ENCODE results near the gene DALRD3.

DALRD3 gene

GRCh38 chr3:49013738-49014660 is 4.4 kb downstream of the DALRD3 start (continued):
- no peak for TF ChIP-seq SP2 (tag by site-specific recombination; IDR thresholded peaks at IDR 0.05)
- TF ChIP-seq GLIS2 (tag by site-specific recombination; IDR thresholded peaks at IDR 0.05) = peak; percentile 26; the same call in 1 of the 2 replicates
- no peak for TF ChIP-seq KLF7 (tag by site-specific recombination; IDR thresholded peaks at IDR 0.05; ENCODE audit: borderline replicate concordance)

- no peaks in the 10 kb centered on the region for H3K4me1 ChIP-seq (ENCODE audit: control insufficient read depth, insufficient read depth, low read length)
- CTCF ChIA-PET = interaction anchor here (0.6 to 2.6 kb wide), 5 partner anchors 9 to 1953 kb away, joined by 3 to 12 read pairs (median 3); partner anchors contain the start of genes NDUFAF3 and P4HTM
- H3K9me3 ChIP-seq (ENCODE audit: control insufficient read depth, insufficient read depth, low read depth, low read length) = no peaks in the 10 kb centered on the region
- no peak overlapping the region for H3K4me3 ChIP-seq (ENCODE audit: low read depth, low read length)
- no peak for TF ChIP-seq BCL11A (tag by site-specific recombination; IDR thresholded peaks at IDR 0.05; ENCODE audit: low read depth)
- TF ChIP-seq KLF1 (tag by site-specific recombination; IDR thresholded peaks at IDR 0.05) = peak; percentile 27; the same call in 1 of the 2 replicates
- H3K27ac ChIP-seq (ENCODE audit: extremely low read depth, low read depth, low read length) = no peak overlapping the region
- H3K36me3 ChIP-seq (ENCODE audit: control insufficient read depth in 2 of 2, insufficient read depth in 1 of 2, low read length in 2 of 2) = peaks cover 3 to 66% of the 10 kb centered on the region in 2 experiments; a peak in 2 of 3 replicates
- POLR2A ChIA-PET = interaction anchor here (1.2 to 1.6 kb wide), 3 partner anchors 8 to 26 kb away, joined by 3 to 10 read pairs (median 8); no protein-coding TSS in a partner anchor
Measured at GRCh38 chr3:49013113-49013737, 5.2 kb downstream of the DALRD3 start.

GRCh38 chr3:49012441-49013017 is 5.9 kb downstream of the DALRD3 start:
- Histone ChIP-seq H3K27ac (ENCODE audit: extremely low read depth, low read depth, low read length) (no peak overlapping the region), H3K9me3 (ENCODE audit: control insufficient read depth, insufficient read depth, low read depth, low read length) (no peaks in the 10 kb centered on the region), H3K4me3 (ENCODE audit: low read depth, low read length) (no peak overlapping the region), H3K36me3 (ENCODE audit: control insufficient read depth in 2 of 2, insufficient read depth in 1 of 2, low read length in 2 of 2) (peaks cover 3 to 66% of the 10 kb centered on the region in 2 experiments; a peak in 2 of 3 replicates), H3K4me1 (ENCODE audit: control insufficient read depth, insufficient read depth, low read length) (no peaks in the 10 kb centered on the region)
- CTCF ChIA-PET = interaction anchor here (0.6 to 2.6 kb wide), 4 partner anchors 9 to 1952 kb away, joined by 3 to 12 read pairs (median 3); partner anchors contain the start of gene NDUFAF3
- POLR2A ChIA-PET = interaction anchor here (1.6 kb wide), 1 partner anchor 9 kb away, joined by 8 read pairs; no protein-coding TSS in a partner anchor
- 0 out of 2 replicates have a peak, but pooled peaks have one; percentile 24 for TF ChIP-seq OSR2 (tag by site-specific recombination; IDR thresholded peaks at IDR 0.05)
- no peak for TF ChIP-seq ZBTB17 (tag by site-specific recombination; IDR thresholded peaks at IDR 0.05)

GRCh38 chr3:49009396-49009795 is 9.0 kb downstream of the DALRD3 start:
- Histone ChIP-seq H3K27ac (ENCODE audit: extremely low read depth, low read depth, low read length) (no peak overlapping the region), H3K9me3 (ENCODE audit: control insufficient read depth, insufficient read depth, low read depth, low read length) (no peaks in the 10 kb centered on the region)
- TF ChIP-seq ZNF423 (tag by site-specific recombination; IDR thresholded peaks at IDR 0.05) (no peak), GLIS1 (tag by site-specific recombination; IDR thresholded peaks at IDR 0.05) (peak; percentile 32; the same call in 1 of the 2 replicates), ZNF169 (tag by site-specific recombination; IDR thresholded peaks at IDR 0.05) (no peak), ZNF645 (tag by site-specific recombination; IDR thresholded peaks at IDR 0.05) (no peak), ZNF114 (tag by site-specific recombination; IDR thresholded peaks at IDR 0.05) (no peak), ZNF18 (tag by site-specific recombination; IDR thresholded peaks at IDR 0.05) (no peak), ZNF747 (tag by site-specific recombination; IDR thresholded peaks at IDR 0.05) (no peak), ZNF266 (tag by site-specific recombination; IDR thresholded peaks at IDR 0.05; ENCODE audit: low read depth) (no peak), GLIS2 (tag by site-specific recombination; IDR thresholded peaks at IDR 0.05) (no peak), ZBTB20 (tag by site-specific recombination; IDR thresholded peaks at IDR 0.05) (no peak), ZIC2 (tag by site-specific recombination; IDR thresholded peaks at IDR 0.05) (peak; percentile 32), ZNF146 (tag by site-specific recombination; IDR thresholded peaks at IDR 0.05) (no peak), ZXDB (tag by site-specific recombination; IDR thresholded peaks at IDR 0.05) (no peak)

More at GRCh38 chr3:49009396-49009795, 9.0 kb downstream of the DALRD3 start:
- ChIA-PET POLR2A (interaction anchor here (3.1 to 3.8 kb wide), 2 partner anchors 11 to 22 kb away, joined by 21 to 141 read pairs; partner anchors contain the start of genes DALRD3 and NDUFAF3), CTCF (interaction anchor here (1.2 to 3.8 kb wide), 3 partner anchors 8 to 22 kb away, joined by 3 to 20 read pairs (median 5); partner anchors contain the start of gene P4HTM)
- Histone ChIP-seq H3K4me3 (ENCODE audit: low read depth, low read length) (no peak overlapping the region), H3K4me1 (ENCODE audit: control insufficient read depth, insufficient read depth, low read length) (no peaks in the 10 kb centered on the region), H3K36me3 (ENCODE audit: control insufficient read depth in 2 of 2, insufficient read depth in 1 of 2, low read length in 2 of 2) (peaks cover 3 to 40% of the 10 kb centered on the region in 2 experiments; a peak in 2 of 3 replicates)

Data from HEK293 (cell line).